AG20443 (cell line): ENCODE data around the gene ZNF865.

ENCODE experiments used
- DNase-seq: peaks from one replicate; pipeline ENCODE4 v3.0.0; 2012; ENCODE audit warnings: low spot score, mixed read lengths

ZNF865 gene

GRCh38 chr19:55623561-55623960 lies 18.1 kb downstream of the ZNF865 start:
- no peak for DNase-seq

GRCh38 chr19:55624109-55625003 lies 18.9 kb downstream of the ZNF865 start, which contains the start of gene ZNF784:
Gene ZNF784 (minus strand): TSS chr19:55624566. CDS start chr19:55624561, 5 bp downstream.
- DNase-seq, result peak; percentile 97

GRCh38 chr19:55625004-55625326 lies 19.5 kb downstream of the ZNF865 start:
- DNase-seq, result no peak

GRCh38 chr19:55626350-55626749 lies 20.9 kb downstream of the ZNF865 start:
- DNase-seq, result no peak

GRCh38 chr19:55632463-55632834 lies 27.0 kb downstream of the ZNF865 start:
- DNase-seq, result peak; percentile 69

GRCh38 chr19:55633861-55634260 lies 28.4 kb downstream of the ZNF865 start:
- no peak for DNase-seq

GRCh38 chr19:55635334-55635717 lies 29.9 kb downstream of the ZNF865 start:
- DNase-seq, result no peak

- DNase-seq, result no peak
Observed at GRCh38 chr19:55635856-55636440, 30.5 kb downstream of the ZNF865 start.

GRCh38 chr19:55636723-55637122 lies 31.3 kb downstream of the ZNF865 start:
- no peak for DNase-seq

- no peak for DNase-seq
Observed at GRCh38 chr19:55637534-55637933, 32.1 kb downstream of the ZNF865 start.

GRCh38 chr19:55638864-55639359 lies 33.5 kb downstream of the ZNF865 start:
- no peak for DNase-seq

- DNase-seq, result peak; percentile 81
Observed at GRCh38 chr19:55640043-55640576, 34.7 kb downstream of the ZNF865 start.

- DNase-seq, result peak; percentile 82
Observed at GRCh38 chr19:55640577-55641425, 35.4 kb downstream of the ZNF865 start, which contains the start of gene ZNF580. Gene ZNF580 (plus strand): TSS chr19:55641002. CDS start chr19:55642509, 1,507 bp downstream.

GRCh38 chr19:55641426-55642152 lies 36.1 kb downstream of the ZNF865 start:
- DNase-seq, result no peak

GRCh38 chr19:55642153-55643002 lies 36.9 kb downstream of the ZNF865 start:
- no peak for DNase-seq

GRCh38 chr19:55643003-55643886 lies 37.8 kb downstream of the ZNF865 start, which contains the start of gene ZNF581:
Gene ZNF581 (plus strand): TSS chr19:55643649. CDS start chr19:55644572, 923 bp downstream.
- DNase-seq, result peak; percentile 85

- no peak for DNase-seq
Observed at GRCh38 chr19:55643887-55644176, 38.4 kb downstream of the ZNF865 start.

GRCh38 chr19:55644191-55644833 lies 38.9 kb downstream of the ZNF865 start:
- no peak for DNase-seq
